ENCODE data around the gene NKG7.

DNA sequence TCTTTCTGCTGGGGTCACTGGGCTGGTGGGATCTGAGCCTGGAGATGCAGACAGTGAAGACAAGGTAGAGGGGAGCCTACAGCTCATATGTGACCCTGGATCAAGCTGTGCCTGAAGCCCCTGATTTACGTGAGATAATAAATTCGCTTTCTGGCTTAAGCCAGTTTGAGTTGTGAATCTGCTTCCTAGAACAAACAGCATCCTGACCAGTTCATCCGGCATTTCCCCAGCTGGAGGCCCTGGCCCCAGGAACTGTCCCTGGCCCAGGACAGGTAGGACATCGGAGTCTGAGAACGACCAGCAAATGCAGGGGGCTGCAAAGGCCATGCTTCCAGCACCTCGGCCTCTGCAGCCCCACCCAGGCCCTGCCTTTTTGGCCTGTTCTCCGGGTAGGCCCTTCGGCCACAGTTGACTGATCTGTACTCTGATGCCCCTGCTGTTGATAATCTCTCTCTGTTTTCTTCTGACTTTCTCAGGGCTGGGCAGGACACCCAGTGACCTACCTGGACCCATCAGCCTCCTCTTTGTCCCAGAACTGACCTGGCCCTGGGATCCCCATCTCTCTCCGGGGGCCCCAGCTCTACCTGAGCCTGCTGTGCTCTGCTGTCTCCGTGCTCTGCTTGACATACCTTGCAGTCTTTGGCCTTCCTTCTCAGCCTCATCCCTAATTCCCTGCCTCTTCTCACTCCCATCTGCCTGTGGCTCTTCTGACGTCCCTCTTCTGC is 21.0 kb downstream of the NKG7 start:
- TF ChIP-seq, protein P1, sequence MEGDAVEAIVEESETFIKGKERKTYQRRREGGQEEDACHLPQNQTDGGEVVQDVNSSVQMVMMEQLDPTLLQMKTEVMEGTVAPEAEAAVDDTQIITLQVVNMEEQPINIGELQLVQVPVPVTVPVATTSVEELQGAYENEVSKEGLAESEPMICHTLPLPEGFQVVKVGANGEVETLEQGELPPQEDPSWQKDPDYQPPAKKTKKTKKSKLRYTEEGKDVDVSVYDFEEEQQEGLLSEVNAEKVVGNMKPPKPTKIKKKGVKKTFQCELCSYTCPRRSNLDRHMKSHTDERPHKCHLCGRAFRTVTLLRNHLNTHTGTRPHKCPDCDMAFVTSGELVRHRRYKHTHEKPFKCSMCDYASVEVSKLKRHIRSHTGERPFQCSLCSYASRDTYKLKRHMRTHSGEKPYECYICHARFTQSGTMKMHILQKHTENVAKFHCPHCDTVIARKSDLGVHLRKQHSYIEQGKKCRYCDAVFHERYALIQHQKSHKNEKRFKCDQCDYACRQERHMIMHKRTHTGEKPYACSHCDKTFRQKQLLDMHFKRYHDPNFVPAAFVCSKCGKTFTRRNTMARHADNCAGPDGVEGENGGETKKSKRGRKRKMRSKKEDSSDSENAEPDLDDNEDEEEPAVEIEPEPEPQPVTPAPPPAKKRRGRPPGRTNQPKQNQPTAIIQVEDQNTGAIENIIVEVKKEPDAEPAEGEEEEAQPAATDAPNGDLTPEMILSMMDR (IDR thresholded peaks at IDR 0.05), result no peak
- TF ChIP-seq POLR2A (IDR thresholded peaks at IDR 0.05), result no peak
